ENCODE results near the gene ADNP2.

- TF ChIP-seq CTCF (IDR thresholded peaks at IDR 0.05) = no peak
- TF ChIP-seq EP300 (IDR thresholded peaks at IDR 0.05; ENCODE audit: low read depth) = no peak
- no peak for TF ChIP-seq POLR2AphosphoS5 (IDR thresholded peaks at IDR 0.05)
These were observed 64.0 kb downstream of the ADNP2 start for GRCh38 chr18:80173060-80173459.

All from transverse colon (tissue), 4 donors.